ENCODE results near the gene LIX1. TPM values are rescaled to one million over a fixed set of nuclear protein-coding genes. Genes with fewer than 3 reads are reported as not detected.
"Not testable (repeated sequence)": the region's sequence is repeated elsewhere in the genome, so short reads cannot be mapped to it uniquely, and the experiment has no call there.

Gene LIX1
- total RNA-seq, 1 donor = not detected

DNA sequence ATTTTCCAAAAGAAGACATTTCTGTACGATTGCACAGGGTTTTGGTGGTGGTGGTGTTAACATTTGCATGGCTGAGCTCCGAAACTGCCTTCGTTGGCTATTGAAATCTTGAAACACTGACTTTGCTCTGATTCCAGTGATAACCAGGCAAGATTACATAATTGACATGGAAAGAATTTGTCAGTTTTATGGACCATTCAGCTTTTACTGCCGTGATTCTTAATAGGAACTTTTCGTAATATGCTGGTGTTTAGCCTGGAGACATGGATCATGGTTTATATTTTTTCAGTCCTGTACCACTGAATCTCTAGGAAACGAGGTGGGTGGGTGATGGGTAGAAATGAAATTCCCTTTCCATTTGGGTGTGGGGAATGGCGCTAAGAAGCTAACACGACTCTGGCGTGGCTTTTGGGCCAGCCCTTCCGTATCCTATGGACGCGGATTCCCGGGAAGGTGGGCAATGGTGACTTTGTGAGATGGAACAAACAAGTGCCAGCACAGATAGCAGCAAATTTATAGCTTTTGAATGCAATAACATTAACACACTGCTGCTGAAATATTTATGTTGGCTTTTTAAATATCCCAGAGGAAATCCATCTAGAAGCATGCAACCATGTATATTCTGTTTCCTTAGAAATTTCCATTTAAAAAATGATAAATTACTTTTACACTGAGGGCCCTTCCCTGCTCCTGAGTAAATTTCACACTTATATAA is 36.8 kb downstream of the LIX1 start:
- DNase-seq (ENCODE audit: low read depth in 2 of 3, low spot score in 2 of 3) = no peak

- no peak for DNase-seq (ENCODE audit: low read depth in 2 of 3, low spot score in 2 of 3)
Observed at GRCh38 chr5:97102010-97102470, 40.4 kb downstream of the LIX1 start.

- no peak for DNase-seq (ENCODE audit: low read depth in 2 of 3, low spot score in 2 of 3)
Observed at GRCh38 chr5:97101189-97101910, 41.1 kb downstream of the LIX1 start.

GRCh38 chr5:97100476-97100875 is 41.9 kb downstream of the LIX1 start:
- no peak for DNase-seq (ENCODE audit: low read depth in 2 of 3, low spot score in 2 of 3)

DNA sequence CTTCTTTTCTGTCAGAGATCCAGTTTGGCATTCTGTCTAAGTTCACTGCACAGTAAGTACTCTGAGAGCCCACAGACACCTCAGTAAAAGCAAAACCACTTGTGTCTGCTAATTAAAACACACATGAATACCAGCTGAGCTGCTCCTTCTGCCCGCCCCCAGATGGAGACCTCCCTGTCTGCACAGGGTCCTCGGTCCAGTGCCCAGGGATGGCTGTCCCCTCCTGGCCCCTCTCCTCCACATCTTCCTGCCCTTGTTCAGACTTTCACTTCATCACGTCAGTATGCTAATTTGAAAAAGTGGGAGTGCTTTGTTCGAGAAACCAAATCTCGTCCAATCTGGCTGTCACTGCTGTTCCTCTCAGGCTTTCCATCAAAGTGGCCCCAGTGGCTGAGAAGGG is 43.5 kb downstream of the LIX1 start:
- no peak for DNase-seq (ENCODE audit: low read depth in 2 of 3, low spot score in 2 of 3)

DNA sequence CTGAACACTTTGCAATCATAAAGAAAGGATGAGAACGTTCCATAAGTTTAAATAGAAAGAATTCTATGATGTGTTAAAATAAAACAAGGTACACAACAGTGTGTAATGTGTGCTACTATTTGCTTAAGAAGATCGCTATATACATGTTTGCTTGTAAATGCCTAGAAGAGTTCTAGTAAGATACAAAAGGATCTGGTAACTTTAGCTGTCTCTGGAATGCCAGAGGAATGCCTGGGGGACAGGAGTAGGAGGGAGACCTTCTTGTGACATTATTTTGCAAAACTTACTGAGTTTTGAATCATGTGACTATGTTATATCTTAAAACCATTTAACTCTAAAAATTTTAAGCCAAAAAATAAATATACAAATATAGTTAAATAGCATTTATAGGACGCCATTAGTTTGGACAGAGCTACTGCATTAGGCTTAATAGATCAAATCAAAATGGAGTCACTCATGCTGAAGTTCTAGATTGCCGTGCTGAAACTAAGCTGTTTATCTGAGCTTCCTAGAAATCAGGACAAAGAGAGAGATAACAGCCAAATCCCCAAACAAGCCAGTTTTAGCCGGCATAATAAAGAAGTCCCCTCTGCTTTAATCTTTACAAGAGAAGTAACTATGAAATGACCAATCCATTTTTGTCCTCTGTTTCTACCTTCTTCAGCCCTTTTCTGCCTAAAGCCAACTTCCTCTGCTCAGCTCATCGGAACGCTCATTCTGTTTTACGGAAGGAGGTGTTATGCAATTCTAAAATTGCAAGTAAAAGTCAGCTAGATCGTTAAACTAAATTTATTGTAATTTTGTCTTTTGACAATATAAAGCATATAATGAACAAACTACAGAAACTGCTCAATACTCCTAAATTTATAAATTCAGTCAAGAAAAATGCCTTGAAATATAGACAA is 44.8 kb downstream of the LIX1 start:
- DNase-seq (ENCODE audit: low read depth in 2 of 3, low spot score in 2 of 3) = no peak

DNA sequence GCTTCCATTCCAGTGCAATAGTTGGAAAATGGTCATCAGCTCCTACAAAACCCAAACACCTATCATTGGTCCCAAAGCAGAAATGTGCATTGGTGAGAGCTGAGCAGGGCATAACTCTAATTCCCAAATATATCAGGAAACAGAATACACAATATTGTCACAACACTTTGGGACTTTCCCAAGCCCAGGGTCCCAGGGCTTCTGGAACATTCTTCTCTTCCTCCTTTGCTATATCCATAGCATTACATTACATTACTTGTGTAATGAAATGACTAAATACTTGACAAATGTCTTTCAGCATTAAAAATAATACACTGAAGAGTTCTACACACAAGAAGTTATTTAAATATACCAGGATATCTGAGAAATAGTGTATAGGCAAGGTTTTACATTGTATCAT is 45.6 kb downstream of the LIX1 start:
- no peak for DNase-seq (ENCODE audit: low read depth in 2 of 3, low spot score in 2 of 3)

GRCh38 chr5:97096191-97096590 is 46.2 kb downstream of the LIX1 start:
- no peak for DNase-seq (ENCODE audit: low read depth in 2 of 3, low spot score in 2 of 3)

DNA sequence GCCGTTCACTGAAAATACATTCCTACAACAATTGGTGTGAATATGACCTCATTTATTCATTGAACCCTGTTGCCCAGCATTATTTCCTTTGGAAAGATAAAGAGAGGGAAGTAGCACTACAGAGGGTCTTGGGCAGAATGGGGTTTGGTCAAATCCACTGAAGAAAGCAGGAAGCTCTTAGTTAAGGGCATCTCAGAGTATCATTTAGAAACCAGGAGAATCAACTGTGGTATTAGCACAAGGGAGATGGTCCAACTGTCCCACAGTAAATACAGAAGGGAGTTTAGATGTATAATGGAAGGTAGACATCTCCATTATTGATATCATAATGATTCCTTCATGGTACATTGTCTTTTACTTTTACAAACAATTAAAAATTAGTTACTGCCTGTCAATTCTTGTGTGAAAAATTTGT is 47.1 kb downstream of the LIX1 start:
- no peak for DNase-seq (ENCODE audit: low read depth in 2 of 3, low spot score in 2 of 3)

- no peak for DNase-seq (ENCODE audit: low read depth in 2 of 3, low spot score in 2 of 3)
Observed at GRCh38 chr5:97094579-97095317, 47.7 kb downstream of the LIX1 start.

DNA sequence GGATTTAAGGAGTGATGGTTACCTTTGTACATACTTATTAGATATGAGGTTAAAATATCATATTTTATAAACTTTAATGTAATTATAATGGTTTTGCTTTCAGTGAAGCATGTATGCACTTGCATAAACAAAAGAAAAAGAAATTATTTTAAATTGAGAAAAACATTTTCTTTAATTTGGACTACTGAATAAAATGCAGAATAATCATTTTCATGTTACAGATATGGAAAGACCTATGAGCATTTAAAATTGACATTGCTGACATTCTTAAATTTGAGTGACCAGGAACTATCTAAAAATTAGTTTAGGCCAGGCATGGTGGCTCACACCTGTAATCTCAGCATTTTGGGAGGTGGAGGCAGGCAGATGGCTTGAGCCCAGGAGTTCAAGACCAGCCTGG is 49.2 kb downstream of the LIX1 start:
- no peak for DNase-seq (ENCODE audit: low read depth in 2 of 3, low spot score in 2 of 3)

DNA sequence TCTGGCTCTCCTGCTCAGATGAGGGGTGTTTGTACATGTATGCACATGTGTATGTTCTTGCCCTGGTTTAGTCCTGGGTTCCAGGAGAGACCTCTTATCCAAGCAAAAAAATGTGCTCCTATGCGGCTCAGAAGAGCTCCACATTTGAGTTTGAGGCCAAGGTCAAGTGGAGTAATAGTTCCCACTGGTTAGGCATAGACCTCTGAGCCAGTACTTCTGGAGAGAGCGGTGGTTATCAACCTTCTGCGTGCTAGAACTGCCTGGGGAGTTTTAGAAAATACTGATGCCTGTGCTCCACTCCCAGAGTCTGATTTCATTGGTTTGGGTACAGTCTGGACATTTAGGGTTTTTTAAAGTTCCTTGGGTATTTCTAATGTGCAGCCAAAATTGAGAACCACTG is 51.5 kb downstream of the LIX1 start:
- no peak for DNase-seq (ENCODE audit: low read depth in 2 of 3, low spot score in 2 of 3)

- DNase-seq (ENCODE audit: low read depth in 2 of 3, low spot score in 2 of 3) = no peak
Observed at GRCh38 chr5:97089149-97089801, 53.1 kb downstream of the LIX1 start.

- DNase-seq (ENCODE audit: low read depth in 2 of 3, low spot score in 2 of 3) = no peak
Observed at GRCh38 chr5:97088774-97089148, 53.6 kb downstream of the LIX1 start.

DNA sequence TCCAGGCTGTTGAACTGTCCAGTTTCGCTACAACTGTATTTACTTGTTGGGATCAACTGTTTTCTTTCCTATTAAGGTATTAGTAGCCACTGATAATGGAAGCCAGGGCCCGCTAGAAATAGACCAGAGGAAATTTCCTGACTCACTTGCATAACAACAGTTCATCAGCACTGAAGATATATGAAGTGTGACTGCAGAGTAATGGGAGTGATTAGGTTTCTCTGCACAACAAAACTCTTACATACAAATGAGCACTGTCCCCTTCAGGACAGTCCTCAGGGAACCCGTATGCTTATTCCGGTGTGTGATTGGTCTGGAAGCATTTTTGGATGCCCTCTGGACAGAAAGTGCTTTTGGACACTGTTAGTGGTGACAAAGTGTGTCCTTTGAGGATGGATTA is 55.3 kb downstream of the LIX1 start:
- no peak for DNase-seq (ENCODE audit: low read depth in 2 of 3, low spot score in 2 of 3)

GRCh38 chr5:97085459-97086181 is 56.8 kb downstream of the LIX1 start:
- DNase-seq (ENCODE audit: low read depth in 2 of 3, low spot score in 2 of 3) = no peak

DNA sequence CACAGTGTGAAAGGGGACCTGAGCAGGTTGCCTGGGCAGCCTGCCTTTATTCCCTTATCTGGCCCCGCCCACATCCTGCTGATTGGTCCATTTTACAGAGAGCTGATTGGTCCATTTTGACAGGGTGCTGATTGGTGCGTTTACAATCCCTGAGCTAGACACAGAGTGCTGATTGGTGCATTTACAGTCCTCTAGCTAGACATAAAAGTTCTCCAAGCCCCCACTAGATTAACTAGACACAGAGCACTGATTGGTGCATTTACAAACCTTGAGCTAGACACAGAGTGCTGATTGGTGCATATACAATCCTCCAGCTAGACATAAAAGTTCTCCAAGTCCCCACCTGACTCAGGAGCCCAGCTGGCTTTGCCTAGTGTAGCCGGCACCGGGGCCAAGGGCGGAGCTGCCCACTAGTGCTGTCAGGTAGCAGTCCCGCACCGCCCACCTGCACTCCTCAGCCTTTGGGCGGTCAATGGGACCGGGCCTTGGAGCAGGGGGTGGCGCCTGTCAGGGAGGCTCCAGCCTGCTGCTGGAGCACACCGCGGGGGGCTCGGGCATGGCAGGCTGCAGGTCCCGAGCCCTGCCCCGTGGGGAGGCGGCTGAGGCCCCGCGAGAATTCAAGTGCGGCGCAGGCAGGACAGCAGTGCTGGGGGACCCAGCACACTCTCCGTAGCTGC is 57.5 kb downstream of the LIX1 start:
- not testable (repeated sequence) for DNase-seq (ENCODE audit: low read depth in 2 of 3, low spot score in 2 of 3)

DNA sequence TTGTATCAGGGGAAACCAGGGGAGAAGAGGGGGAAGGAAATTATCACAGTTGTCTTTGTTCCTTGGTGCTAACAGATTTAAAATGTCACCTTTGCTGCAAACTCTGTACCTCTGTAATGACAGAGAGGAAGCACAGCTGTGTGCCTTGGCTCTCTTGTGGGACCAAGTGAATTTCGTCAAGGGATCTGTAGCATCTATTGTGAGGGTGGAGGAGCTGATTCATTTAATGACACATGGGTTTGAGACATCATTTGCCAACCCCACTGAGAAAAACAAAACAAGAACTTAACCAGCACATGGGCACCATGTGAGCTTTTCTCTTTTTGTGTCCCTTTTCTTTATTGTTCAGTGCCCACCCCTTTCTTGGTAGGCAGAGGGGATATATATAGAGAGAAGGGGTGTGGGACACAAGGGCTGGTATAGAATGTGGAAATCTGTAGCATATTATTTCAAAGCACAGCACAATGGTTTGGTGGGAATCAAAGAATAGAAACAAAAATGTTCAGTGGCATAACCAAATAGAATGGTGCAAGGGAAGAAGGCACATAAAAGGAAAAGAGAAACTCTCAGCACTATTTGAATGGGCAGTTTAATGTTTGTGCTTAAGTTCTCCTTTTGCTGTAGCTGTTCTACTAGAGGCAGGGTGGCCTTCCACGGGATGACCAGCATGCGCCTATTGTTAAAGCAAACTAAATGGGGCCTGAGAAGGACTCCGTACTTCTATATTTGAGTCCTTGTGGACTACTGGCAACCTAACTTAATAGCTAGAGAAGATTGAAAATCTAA is 63.3 kb downstream of the LIX1 start:
- no peak for DNase-seq (ENCODE audit: low read depth in 2 of 3, low spot score in 2 of 3)

Data from hematopoietic multipotent progenitor cell (in vitro differentiated cells).